Osteocyte (in vitro differentiated cells): ENCODE measurements around the gene RNF207. TPM values are rescaled to one million over a fixed set of nuclear protein-coding genes. Genes with fewer than 3 reads are reported as not detected.

ENCODE experiments used
- DNase-seq: peaks from one replicate; pipeline ENCODE4 v3.0.0; 2021; ENCODE audit warnings: mixed read lengths; ENCODE audit not compliant: unreplicated experiment; ENCODE audit errors: extremely low spot score
- H3K27ac Mint-ChIP-seq: one replicate; pipeline ENCODE4 v1.8.0; 2021; ENCODE audit warnings: mild to moderate bottlenecking, mixed read lengths; ENCODE audit not compliant: unreplicated experiment
- H3K27me3 Mint-ChIP-seq: one replicate; pipeline ENCODE4 v1.8.0; 2021; ENCODE audit warnings: mixed read lengths; ENCODE audit not compliant: unreplicated experiment
- H3K36me3 Mint-ChIP-seq: one replicate; pipeline ENCODE4 v1.8.0; 2021; ENCODE audit warnings: mixed read lengths; ENCODE audit not compliant: unreplicated experiment
- H3K4me1 Mint-ChIP-seq: one replicate; pipeline ENCODE4 v1.8.0; 2021; ENCODE audit warnings: mixed read lengths; ENCODE audit not compliant: unreplicated experiment
- H3K4me3 Mint-ChIP-seq: one replicate; pipeline ENCODE4 v1.8.0; 2021; ENCODE audit warnings: mild to moderate bottlenecking, moderate library complexity, mixed read lengths; ENCODE audit not compliant: unreplicated experiment
- H3K9me3 Mint-ChIP-seq: one replicate; pipeline ENCODE4 v1.8.0; 2021; ENCODE audit warnings: mixed read lengths; ENCODE audit not compliant: unreplicated experiment
- total RNA-seq: library from RNA; stranded (reverse); gene quantifications from 2 replicates; pipeline ENCODE4 v1.2.1, GENCODE V29; 2021
- TF ChIP-seq, protein P1 (sequence below): fragments of 200-600 bp; sonication (generic); IDR thresholded peaks from 2 replicates; pipeline ENCODE4 v1.5.0; 2021; ENCODE audit warnings: antibody characterized with exemption, mild to moderate bottlenecking, moderate library complexity

Gene RNF207
- total RNA-seq, 1 donor from 2014 or later: 12.4 TPM

DNA sequence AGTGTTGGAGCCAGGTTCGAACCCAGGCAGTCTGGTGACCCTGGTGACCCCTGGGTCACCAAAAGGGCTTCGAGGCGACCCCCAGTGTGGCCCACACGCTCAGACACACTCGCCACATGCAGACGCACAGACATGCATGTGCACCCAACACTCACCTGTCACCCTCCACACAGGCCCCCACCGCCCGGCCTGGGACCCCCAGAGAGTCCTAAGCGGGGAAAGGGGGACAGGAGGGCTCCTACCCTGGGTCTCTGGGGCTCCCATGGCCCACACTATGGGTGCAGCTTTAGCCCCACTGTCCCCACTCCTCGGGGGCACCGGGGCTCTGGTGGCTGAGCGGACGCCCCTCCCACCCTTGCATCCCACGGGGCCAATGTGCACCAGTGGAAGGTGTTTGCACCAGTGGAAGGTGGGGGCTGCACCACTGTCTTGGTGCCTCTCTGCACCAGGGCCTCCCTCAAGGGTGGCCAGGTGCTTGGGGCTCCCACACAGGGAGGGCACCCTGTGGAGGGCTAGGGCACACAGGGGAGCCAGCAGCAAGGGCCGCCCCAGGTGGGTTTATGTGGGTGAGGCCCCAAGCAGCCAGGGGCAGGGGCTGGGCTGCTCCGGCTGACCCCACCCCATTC lies 35.7 kb upstream of the RNF207 start:
- Mint-ChIP-seq H3K9me3 (no peaks in the 10 kb centered on the region), H3K4me3 (no peak overlapping the region), H3K36me3 (no peaks in the 10 kb centered on the region), H3K27me3 (no peaks in the 10 kb centered on the region), H3K27ac (no peak overlapping the region), H3K4me1 (no peaks in the 10 kb centered on the region)
- DNase-seq: no peak
- TF ChIP-seq, protein P1, sequence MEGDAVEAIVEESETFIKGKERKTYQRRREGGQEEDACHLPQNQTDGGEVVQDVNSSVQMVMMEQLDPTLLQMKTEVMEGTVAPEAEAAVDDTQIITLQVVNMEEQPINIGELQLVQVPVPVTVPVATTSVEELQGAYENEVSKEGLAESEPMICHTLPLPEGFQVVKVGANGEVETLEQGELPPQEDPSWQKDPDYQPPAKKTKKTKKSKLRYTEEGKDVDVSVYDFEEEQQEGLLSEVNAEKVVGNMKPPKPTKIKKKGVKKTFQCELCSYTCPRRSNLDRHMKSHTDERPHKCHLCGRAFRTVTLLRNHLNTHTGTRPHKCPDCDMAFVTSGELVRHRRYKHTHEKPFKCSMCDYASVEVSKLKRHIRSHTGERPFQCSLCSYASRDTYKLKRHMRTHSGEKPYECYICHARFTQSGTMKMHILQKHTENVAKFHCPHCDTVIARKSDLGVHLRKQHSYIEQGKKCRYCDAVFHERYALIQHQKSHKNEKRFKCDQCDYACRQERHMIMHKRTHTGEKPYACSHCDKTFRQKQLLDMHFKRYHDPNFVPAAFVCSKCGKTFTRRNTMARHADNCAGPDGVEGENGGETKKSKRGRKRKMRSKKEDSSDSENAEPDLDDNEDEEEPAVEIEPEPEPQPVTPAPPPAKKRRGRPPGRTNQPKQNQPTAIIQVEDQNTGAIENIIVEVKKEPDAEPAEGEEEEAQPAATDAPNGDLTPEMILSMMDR: no peak

DNA sequence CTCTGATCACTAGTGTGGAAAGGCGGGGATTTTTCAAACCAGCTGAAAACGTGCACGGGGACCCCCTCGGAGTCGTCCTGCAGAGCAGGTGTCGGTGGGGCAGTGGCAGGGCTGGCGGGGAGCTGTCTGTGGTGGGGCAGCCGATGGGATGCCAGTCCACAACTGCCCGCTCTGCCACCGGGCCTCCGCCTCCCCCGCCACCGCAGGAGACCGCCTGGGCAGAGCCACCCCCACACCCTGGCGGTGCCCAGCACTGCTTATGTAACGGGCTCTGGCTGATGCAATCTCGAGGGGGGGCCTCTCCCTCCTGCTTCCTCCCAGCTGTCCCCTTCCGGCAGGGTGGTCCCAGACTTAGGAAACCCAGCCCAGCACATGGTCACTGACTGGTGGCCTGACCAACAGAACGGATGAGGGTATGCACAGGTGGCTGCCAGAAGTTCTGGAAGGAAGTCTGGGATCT lies 35.1 kb upstream of the RNF207 start:
- H3K36me3 Mint-ChIP-seq: no peaks in the 10 kb centered on the region
- H3K4me1 Mint-ChIP-seq: no peaks in the 10 kb centered on the region
- H3K9me3 Mint-ChIP-seq: no peaks in the 10 kb centered on the region
- DNase-seq: no peak
- no peak overlapping the region for H3K4me3 Mint-ChIP-seq
- no peak overlapping the region for H3K27ac Mint-ChIP-seq
- TF ChIP-seq, protein P1: no peak
- no peaks in the 10 kb centered on the region for H3K27me3 Mint-ChIP-seq

DNA sequence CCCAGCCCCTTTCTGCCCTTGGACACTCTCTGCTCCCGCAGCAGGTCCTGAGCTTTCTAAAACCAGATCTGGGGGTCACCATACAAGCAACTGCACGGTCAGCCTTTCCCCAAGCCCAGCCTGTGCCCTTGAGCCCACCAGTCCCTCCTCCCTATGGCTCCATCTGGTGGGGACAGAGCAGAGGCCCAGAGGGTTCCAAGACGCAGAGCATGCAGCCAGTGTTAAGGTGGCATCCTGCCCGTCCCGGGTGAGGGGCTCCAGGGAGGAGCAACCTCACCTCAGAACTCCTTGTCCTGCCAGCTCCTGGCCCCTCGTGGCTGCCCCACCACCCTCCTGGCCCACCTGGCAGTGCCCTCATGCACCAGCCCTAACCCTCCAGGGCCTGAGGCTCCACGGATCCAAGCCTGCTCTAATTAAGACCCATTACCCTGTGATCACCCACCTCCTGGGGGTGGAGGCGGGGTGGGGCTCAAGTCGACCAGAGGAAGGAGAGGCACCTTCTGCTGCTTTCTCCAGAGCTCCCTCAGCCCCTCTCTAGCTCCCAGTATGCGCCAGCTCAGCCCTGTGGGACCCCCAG lies 34.3 kb upstream of the RNF207 start:
- no peak overlapping the region for H3K27ac Mint-ChIP-seq
- TF ChIP-seq, protein P1: peak; percentile 41
- H3K36me3 Mint-ChIP-seq: no peaks in the 10 kb centered on the region
- H3K4me1 Mint-ChIP-seq: no peaks in the 10 kb centered on the region
- H3K9me3 Mint-ChIP-seq: no peaks in the 10 kb centered on the region
- H3K4me3 Mint-ChIP-seq: no peak overlapping the region
- H3K27me3 Mint-ChIP-seq: peaks cover 4% of the 10 kb centered on the region
- no peak for DNase-seq

DNA sequence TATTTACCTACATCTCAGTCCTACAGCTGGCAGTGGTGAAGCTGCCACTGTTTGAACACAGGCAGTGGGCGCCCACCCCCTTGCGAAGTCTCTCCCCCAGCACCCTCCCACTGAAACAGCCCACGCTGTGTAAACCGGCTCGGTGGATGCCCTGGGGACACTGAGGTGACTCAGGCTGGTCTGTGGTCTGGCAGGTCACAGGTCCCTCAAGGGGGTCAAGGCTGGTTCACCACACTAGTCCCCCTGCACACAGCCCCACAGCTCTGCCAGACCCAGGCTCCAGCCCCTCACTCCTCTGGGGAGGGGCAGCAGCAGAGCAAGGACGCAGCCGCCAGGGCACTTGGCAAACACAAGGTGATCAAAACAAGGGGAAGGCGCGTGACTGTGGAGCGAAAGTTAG lies 33.4 kb upstream of the RNF207 start:
- Mint-ChIP-seq H3K4me3 (no peak overlapping the region), H3K27ac (no peak overlapping the region), H3K4me1 (no peaks in the 10 kb centered on the region), H3K36me3 (no peaks in the 10 kb centered on the region), H3K9me3 (no peaks in the 10 kb centered on the region), H3K27me3 (peaks cover 13% of the 10 kb centered on the region)
- no peak for DNase-seq
- TF ChIP-seq, protein P1: no peak

DNA sequence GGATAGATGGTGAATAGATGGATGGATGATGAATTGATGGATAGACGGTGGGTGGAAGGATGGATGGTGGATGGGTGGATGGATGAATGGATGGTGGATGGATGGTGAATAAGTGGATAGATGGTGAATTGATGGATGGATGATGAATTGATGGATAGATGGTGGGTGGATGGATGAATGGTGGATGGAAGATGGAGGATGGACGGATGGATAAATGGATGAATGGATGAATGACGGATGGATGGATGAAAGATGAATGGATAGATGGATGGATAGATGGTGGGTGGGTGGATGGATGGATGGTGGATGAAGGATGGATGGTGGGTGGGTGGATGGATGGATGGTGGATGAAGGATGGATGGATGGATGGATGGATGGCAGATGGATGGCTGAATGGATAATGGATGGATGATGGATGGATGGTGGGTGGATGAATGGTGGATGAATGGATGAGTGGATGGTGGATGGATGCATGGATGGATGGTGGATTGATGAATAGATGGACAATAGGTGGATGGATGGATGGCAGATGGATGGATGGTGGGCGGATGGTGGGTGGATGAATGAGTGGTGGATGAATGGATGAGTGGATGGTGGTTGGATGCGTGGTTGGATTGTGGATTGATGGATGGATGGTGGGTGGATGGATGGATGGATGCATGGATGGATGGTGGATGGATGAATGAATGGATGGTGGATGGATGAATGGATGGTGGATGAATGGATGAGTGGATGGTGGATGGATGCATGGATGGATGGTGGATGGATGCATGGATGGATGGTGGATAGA lies 31.1 kb upstream of the RNF207 start:
- H3K4me1 Mint-ChIP-seq: peaks cover 4% of the 10 kb centered on the region
- no peak overlapping the region for H3K27ac Mint-ChIP-seq
- H3K36me3 Mint-ChIP-seq: no peaks in the 10 kb centered on the region
- DNase-seq: no peak
- no peak overlapping the region for H3K4me3 Mint-ChIP-seq
- no peaks in the 10 kb centered on the region for H3K9me3 Mint-ChIP-seq
- H3K27me3 Mint-ChIP-seq: peaks cover 28% of the 10 kb centered on the region
- TF ChIP-seq, protein P1: no peak
